A549 treated with AZD9567 at 1 μM for 4 hours (cell line): Measurements from ENCODE around the gene NEK11. TPM values are rescaled to one million over a fixed set of nuclear protein-coding genes. Genes with fewer than 3 reads are reported as not detected.

Source experiments
- total RNA-seq: library from RNA; stranded (reverse); fragments of 200-300 nt; extraction: Qiagen RNA extraction; gene quantifications from 5 replicates; pipeline ENCODE4 v1.2.3, GENCODE V29; 2022; ENCODE audit not compliant: insufficient read depth

NEK11 gene
- 3.2 to 5.3 TPM (median 4.7 TPM) in 5 replicates for total RNA-seq

GRCh38 chr3:131026321-131027151 is at the start of gene NEK11, which contains the start of gene ASTE1:
TSS of gene NEK11 (plus strand) at chr3:131026877. CDS start at chr3:131029709, 2,832 bp downstream.
TSS of gene ASTE1 (minus strand) at chr3:131026825. CDS start at chr3:131025306, 1,519 bp downstream.

DNA sequence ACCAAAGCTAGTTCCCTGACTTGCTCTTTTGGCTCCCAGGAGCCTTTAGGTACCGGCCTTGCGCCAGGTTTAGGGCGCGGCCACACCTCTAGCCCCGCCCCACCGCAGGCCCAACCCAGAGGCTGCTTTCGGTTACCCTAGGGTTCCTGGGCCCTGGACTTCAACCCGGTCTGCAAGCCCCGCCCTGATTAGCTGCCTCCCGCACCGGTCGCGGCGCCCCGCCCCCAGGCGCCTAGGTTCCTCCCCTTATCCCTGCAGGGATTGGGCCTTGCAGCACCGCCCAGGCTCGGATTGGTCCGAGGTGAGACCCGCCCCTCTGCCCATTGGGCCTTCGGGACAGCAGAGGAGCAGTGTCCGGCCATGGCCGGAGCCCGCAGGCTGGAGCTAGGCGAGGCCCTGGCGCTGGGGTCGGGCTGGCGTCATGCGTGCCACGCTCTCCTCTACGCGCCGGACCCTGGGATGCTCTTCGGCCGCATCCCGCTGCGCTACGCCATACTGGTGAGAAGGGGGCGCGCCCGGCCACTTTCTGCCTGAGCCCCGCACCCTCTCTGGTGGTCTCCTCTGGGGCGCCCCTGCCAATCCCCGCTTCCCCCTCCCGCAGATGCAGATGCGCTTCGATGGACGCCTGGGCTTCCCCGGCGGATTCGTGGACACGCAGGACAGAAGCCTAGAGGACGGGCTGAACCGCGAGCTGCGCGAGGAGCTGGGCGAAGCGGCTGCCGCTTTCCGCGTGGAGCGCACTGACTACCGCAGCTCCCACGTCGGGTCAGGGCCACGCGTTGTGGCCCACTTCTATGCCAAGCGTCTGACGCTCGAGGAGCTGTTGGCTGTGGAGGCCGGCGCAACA is 355.0 kb downstream of the NEK11 start, which contains the start of gene NUDT16:
TSS of gene NUDT16 (plus strand) at position 330 of the 847 bp plus-strand sequence. CDS start at position 361, 31 bp downstream.

Other genes with a start within 250 kb of the NEK11 start
- 27.8 to 47.3 TPM (median 30.3 TPM) in 5 replicates for gene ATP2C1, start 132.8 kb upstream of the NEK11 start, total RNA-seq
- gene ASTE1, start 52 bp upstream of the NEK11 start, total RNA-seq: 4.4 to 5.6 TPM (median 5.1 TPM) in 5 replicates